Esophagus squamous epithelium (tissue), 4 donors: ENCODE measurements around the gene NAP1L4.

Experiments
- POLR2A ChIP-seq, 4 donors: fragments of 450-650 bp; IDR thresholded peaks; one replicate each; pipeline ENCODE4 v1.6.1; 2017; ENCODE audit warnings: antibody characterized with exemption in 4 of 4, mild to moderate bottlenecking in 4 of 4, moderate library complexity in 3 of 4
- TF ChIP-seq, protein P1 (sequence below), 6 experiments: fragments of 450-650 bp in 4 of 6; fragments of 200-600 bp in 2 of 6; sonication (generic) in 2 of 6; IDR thresholded peaks; one replicate each; pipeline ENCODE4 v1.5.1; 2016 to 2019; ENCODE audit warnings: antibody characterized with exemption in 6 of 6, mild to moderate bottlenecking in 4 of 6, moderate library complexity in 4 of 6

GRCh38 chr11:3002871-3003270 lies 10.7 kb upstream of the NAP1L4 start:
- TF ChIP-seq, protein P1, sequence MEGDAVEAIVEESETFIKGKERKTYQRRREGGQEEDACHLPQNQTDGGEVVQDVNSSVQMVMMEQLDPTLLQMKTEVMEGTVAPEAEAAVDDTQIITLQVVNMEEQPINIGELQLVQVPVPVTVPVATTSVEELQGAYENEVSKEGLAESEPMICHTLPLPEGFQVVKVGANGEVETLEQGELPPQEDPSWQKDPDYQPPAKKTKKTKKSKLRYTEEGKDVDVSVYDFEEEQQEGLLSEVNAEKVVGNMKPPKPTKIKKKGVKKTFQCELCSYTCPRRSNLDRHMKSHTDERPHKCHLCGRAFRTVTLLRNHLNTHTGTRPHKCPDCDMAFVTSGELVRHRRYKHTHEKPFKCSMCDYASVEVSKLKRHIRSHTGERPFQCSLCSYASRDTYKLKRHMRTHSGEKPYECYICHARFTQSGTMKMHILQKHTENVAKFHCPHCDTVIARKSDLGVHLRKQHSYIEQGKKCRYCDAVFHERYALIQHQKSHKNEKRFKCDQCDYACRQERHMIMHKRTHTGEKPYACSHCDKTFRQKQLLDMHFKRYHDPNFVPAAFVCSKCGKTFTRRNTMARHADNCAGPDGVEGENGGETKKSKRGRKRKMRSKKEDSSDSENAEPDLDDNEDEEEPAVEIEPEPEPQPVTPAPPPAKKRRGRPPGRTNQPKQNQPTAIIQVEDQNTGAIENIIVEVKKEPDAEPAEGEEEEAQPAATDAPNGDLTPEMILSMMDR (IDR thresholded peaks at IDR 0.05) = no peak
- no peak for TF ChIP-seq POLR2A (IDR thresholded peaks at IDR 0.05)
